Measurements from ENCODE around the gene MACROD2.

DNA sequence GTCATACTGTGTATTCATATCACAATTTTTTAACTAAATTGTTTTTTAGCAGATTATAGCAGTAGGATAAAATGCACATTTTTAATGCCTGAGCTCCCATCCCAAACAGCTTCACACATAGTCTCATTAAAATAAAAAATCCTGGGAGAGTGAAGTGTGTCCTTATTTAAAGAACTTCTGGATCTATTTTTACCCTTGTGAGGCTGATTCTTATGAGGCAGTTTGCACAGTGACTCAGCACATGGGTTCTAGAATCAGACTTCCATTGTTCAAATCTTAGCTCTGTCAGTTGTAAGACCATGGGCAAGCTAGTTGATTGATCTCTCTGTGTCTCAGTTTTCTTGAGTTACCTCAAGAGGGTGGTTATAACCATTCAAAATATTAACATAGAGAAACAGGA, 72.3 kb downstream of the MACROD2 start:
- TF ChIP-seq, protein P1, sequence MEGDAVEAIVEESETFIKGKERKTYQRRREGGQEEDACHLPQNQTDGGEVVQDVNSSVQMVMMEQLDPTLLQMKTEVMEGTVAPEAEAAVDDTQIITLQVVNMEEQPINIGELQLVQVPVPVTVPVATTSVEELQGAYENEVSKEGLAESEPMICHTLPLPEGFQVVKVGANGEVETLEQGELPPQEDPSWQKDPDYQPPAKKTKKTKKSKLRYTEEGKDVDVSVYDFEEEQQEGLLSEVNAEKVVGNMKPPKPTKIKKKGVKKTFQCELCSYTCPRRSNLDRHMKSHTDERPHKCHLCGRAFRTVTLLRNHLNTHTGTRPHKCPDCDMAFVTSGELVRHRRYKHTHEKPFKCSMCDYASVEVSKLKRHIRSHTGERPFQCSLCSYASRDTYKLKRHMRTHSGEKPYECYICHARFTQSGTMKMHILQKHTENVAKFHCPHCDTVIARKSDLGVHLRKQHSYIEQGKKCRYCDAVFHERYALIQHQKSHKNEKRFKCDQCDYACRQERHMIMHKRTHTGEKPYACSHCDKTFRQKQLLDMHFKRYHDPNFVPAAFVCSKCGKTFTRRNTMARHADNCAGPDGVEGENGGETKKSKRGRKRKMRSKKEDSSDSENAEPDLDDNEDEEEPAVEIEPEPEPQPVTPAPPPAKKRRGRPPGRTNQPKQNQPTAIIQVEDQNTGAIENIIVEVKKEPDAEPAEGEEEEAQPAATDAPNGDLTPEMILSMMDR (IDR thresholded peaks at IDR 0.05): no peak
- TF ChIP-seq POLR2A (IDR thresholded peaks at IDR 0.05): no peak

All from uterus (tissue), 2 donors.